Natural killer cell (primary cell): ENCODE measurements around the gene TTC12. TPM values are rescaled to one million over a fixed set of nuclear protein-coding genes. Genes with fewer than 3 reads are reported as not detected.

Source experiments
- ATAC-seq, 3 donors: fragments of 150-1000 bp in 2 of 3; fragments of 200-7000 bp in 1 of 3; cut with Tn5 transposase; 1 replicate in 1 of 3; 2 replicates in 2 of 3; pipeline ENCODE4 v1.10.0; 2021; ENCODE audit warnings: mild to moderate bottlenecking in 2 of 3, moderate library complexity in 2 of 3
- DNase-seq, 2 donors: peaks; one replicate each; pipeline versions ENCODE4 v3.0.0 to v3.0.0-alpha.2; 2013 to 2021; ENCODE audit warnings: mixed read lengths in 1 of 2
- H3K27ac ChIP-seq: one replicate; pipeline ENCODE4 v1.5.1; 2013; ENCODE audit warnings: mild to moderate bottlenecking, low read length
- H3K27me3 ChIP-seq: one replicate; pipeline ENCODE4 v1.6.1; 2013; ENCODE audit warnings: low read length; ENCODE audit not compliant: control insufficient read depth, insufficient read depth
- H3K36me3 ChIP-seq: one replicate; pipeline ENCODE4 v1.6.1; 2013; ENCODE audit warnings: low read length; ENCODE audit not compliant: control insufficient read depth, insufficient read depth
- H3K4me1 ChIP-seq: one replicate; pipeline ENCODE4 v1.6.1; 2013; ENCODE audit warnings: low read length; ENCODE audit not compliant: control insufficient read depth, insufficient read depth
- H3K4me3 ChIP-seq: one replicate; pipeline ENCODE4 v1.5.1; 2013; ENCODE audit warnings: low read length
- H3K9me3 ChIP-seq: one replicate; pipeline ENCODE4 v1.6.1; 2013; ENCODE audit warnings: low read length; ENCODE audit not compliant: control insufficient read depth, insufficient read depth
- H3K27ac Mint-ChIP-seq, 2 donors: one replicate each; pipeline ENCODE4 v1.8.0; 2022; ENCODE audit warnings: mild to moderate bottlenecking in 2 of 2, mixed read lengths in 2 of 2, moderate library complexity in 1 of 2
- H3K27me3 Mint-ChIP-seq, 2 donors: one replicate each; pipeline ENCODE4 v1.8.0; 2022; ENCODE audit warnings: low read depth in 2 of 2, mixed read lengths in 2 of 2
- H3K36me3 Mint-ChIP-seq: one replicate; pipeline ENCODE4 v1.8.0; 2022; ENCODE audit warnings: mixed read lengths
- H3K4me1 Mint-ChIP-seq, 2 donors: one replicate each; pipeline ENCODE4 v1.8.0; 2022; ENCODE audit warnings: mixed read lengths in 2 of 2
- H3K4me3 Mint-ChIP-seq: one replicate; pipeline ENCODE4 v1.8.0; 2022; ENCODE audit warnings: mild to moderate bottlenecking, moderate library complexity, mixed read lengths
- H3K9me3 Mint-ChIP-seq, 2 donors: one replicate each; pipeline ENCODE4 v1.8.0; 2022; ENCODE audit warnings: mixed read lengths in 2 of 2
- WGBS: methylation state at CpG from one replicate; pipeline ENCODE4 v1.1.7; 2013; ENCODE audit warnings: missing lambda C conversion rate; ENCODE audit not compliant: insufficient coverage; 5-methylcytosine and 5-hydroxymethylcytosine counted together
- intact Hi-C: fragments of 100-400 bp; cut with micrococcal nuclease; formaldehyde crosslinking; loops from one replicate; pipeline ENCODE4 v1.14.2; 2022
- total RNA-seq, 4 donors: library from RNA; stranded (reverse); fragments of 120-200 nt in 1 of 4; gene quantifications; one replicate each; pipeline versions ENCODE4 v1.2.3 to v1.2.4, GENCODE V29; 2013 to 2022
- TF ChIP-seq, protein P1 (sequence below): fragments of 200-600 bp; IDR thresholded peaks from one replicate; pipeline ENCODE4 v1.8.0; 2022; ENCODE audit warnings: antibody characterized with exemption

The TTC12 gene
- total RNA-seq, 3 donors from 2014 or later (not counting 1 experiment from before 2014, with no cell fraction given), result 20.8 to 25.4 (median 24.1) TPM

DNA sequence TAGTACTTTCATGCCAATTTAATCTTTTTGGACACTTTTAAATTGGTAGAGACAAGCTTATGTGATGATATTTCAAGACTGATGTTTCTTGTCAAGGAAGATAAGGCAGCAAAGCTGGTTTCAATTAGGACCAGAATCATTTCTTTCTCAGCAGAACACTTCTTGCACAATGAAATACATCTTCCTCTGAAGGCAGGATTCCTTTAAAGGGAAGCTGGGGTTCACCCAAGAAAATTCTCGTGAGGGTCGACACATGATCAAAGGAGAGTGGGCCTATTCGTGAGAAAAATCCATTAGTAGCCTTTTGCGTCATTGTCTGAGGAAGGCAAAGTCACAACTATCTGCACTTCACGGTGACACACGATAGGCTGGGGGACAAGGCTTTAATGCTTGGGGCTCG lies 17.6 kb downstream of the TTC12 start:
- Mint-ChIP-seq H3K4me1 (no peaks in the 10 kb centered on the region), H3K27me3 (no peaks in the 10 kb centered on the region), H3K9me3 (no peaks in the 10 kb centered on the region), H3K4me3 (no peak overlapping the region), H3K36me3 (peaks cover 28% of the 10 kb centered on the region), H3K27ac (no peak overlapping the region)
- 94% methylated on average over 7 of the region's 7 CpGs for WGBS
- TF ChIP-seq, protein P1, sequence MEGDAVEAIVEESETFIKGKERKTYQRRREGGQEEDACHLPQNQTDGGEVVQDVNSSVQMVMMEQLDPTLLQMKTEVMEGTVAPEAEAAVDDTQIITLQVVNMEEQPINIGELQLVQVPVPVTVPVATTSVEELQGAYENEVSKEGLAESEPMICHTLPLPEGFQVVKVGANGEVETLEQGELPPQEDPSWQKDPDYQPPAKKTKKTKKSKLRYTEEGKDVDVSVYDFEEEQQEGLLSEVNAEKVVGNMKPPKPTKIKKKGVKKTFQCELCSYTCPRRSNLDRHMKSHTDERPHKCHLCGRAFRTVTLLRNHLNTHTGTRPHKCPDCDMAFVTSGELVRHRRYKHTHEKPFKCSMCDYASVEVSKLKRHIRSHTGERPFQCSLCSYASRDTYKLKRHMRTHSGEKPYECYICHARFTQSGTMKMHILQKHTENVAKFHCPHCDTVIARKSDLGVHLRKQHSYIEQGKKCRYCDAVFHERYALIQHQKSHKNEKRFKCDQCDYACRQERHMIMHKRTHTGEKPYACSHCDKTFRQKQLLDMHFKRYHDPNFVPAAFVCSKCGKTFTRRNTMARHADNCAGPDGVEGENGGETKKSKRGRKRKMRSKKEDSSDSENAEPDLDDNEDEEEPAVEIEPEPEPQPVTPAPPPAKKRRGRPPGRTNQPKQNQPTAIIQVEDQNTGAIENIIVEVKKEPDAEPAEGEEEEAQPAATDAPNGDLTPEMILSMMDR, result no peak
- intact Hi-C loops, result no loop called here
- Histone ChIP-seq H3K9me3 (no peaks in the 10 kb centered on the region), H3K27me3 (no peaks in the 10 kb centered on the region), H3K4me3 (no peak overlapping the region), H3K4me1 (no peaks in the 10 kb centered on the region), H3K36me3 (peaks cover 53% of the 10 kb centered on the region), H3K27ac (no peak overlapping the region)
- ATAC-seq, result no peak
- no peak for DNase-seq

DNA sequence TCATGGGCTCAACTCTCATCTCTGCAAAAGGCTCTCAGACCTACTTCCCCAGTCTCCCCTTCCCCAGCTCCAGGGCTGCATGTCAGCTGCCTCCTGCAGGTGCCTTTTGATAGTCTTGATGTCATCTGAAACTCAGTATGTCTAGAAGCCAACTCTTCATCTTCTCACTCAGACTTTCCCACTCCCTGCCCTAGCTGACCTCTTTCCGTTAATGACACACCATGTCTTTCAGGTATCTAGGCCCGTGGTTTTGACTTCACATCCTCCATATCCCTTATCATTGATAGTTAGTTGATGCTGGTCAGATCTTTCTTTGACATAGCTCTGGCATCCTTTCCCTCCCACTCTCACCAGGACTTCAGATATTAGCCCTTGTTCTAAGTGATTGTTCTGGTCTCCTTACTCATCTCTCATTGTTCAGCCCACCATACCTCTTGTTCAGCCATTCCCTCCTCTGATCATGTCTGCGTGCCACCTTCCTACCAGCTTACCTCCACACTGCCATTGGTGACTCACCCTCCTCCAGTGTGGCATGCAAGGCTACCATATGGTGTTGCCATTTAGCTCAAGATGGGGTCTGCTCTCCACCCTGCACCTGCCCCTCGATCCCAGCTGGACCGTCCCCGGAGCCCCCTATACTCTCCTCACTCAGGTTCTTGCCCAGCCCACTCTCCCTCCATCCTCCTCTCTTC lies 18.4 kb downstream of the TTC12 start:
- peaks cover 21% of the 10 kb centered on the region for H3K36me3 Mint-ChIP-seq
- Histone ChIP-seq H3K27me3 (no peaks in the 10 kb centered on the region), H3K36me3 (peaks cover 49% of the 10 kb centered on the region), H3K27ac (no peak overlapping the region), H3K4me3 (no peak overlapping the region), H3K9me3 (no peaks in the 10 kb centered on the region), H3K4me1 (no peaks in the 10 kb centered on the region)
- intact Hi-C loops, result no loop called here
- H3K27ac Mint-ChIP-seq, result no peak overlapping the region
- no peaks in the 10 kb centered on the region for H3K27me3 Mint-ChIP-seq
- DNase-seq (no peak), ATAC-seq (no peak)
- H3K4me1 Mint-ChIP-seq, result no peaks in the 10 kb centered on the region
- H3K9me3 Mint-ChIP-seq, result no peaks in the 10 kb centered on the region
- TF ChIP-seq, protein P1, result no peak
- WGBS, result 97% methylated on average over 6 of the region's 6 CpGs
- H3K4me3 Mint-ChIP-seq, result no peak overlapping the region

DNA sequence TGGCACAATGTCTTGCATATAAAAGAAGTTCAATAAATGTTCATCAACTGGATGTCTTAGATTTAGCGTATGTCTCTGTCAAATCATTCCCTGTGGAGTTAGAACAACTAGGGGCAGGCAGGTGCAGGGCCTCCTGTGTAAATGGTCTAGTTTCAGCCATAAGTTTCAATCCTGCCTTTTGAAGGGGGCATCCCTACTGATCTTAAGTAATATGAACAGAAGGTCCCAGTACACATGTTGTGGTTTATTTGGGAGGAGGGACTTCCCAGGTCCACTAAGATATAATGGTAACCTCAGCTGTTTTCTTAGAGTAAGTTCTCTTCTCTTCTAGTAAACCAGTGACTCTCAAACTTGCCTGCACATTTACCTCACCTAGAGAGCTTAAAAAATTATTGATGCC lies 19.8 kb downstream of the TTC12 start:
- H3K36me3 Mint-ChIP-seq, result peaks cover 15% of the 10 kb centered on the region
- H3K27me3 Mint-ChIP-seq, result no peaks in the 10 kb centered on the region
- no peaks in the 10 kb centered on the region for H3K4me1 ChIP-seq
- ATAC-seq (no peak), DNase-seq (no peak)
- H3K9me3 Mint-ChIP-seq, result no peaks in the 10 kb centered on the region
- no peak overlapping the region for H3K4me3 ChIP-seq
- H3K27me3 ChIP-seq, result no peaks in the 10 kb centered on the region
- no peaks in the 10 kb centered on the region for H3K9me3 ChIP-seq
- peaks cover 49% of the 10 kb centered on the region for H3K36me3 ChIP-seq
- no peak overlapping the region for H3K27ac Mint-ChIP-seq
- H3K4me1 Mint-ChIP-seq, result no peaks in the 10 kb centered on the region
- 95% methylated on average over 1 of the region's 1 CpG for WGBS
- intact Hi-C loops, result no loop called here
- no peak overlapping the region for H3K27ac ChIP-seq
- TF ChIP-seq, protein P1, result no peak
- H3K4me3 Mint-ChIP-seq, result no peak overlapping the region

DNA sequence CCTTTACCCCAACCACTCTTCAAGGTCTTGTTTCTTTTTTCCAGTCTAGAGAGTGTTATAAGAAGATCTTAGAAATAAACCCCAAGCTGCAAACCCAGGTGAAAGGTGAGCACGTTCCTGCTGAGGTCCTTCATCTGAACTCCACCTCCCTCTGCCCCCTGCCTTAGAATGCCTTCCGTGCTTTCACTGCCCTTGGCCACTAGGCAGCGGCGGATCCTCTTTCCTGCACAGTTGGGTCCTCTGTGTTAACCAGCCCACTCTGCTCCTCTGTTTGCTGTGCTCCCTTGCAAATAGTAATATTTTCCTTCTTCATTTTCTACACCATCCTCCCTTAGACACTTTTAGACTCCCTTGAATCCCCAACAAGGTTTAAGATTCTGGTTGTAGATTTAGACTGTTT lies 24.3 kb downstream of the TTC12 start:
- H3K9me3 ChIP-seq, result no peaks in the 10 kb centered on the region
- intact Hi-C loops, result no loop called here
- no peaks in the 10 kb centered on the region for H3K4me1 ChIP-seq
- H3K27ac ChIP-seq, result no peak overlapping the region
- H3K36me3 Mint-ChIP-seq, result peaks cover 22% of the 10 kb centered on the region
- no peaks in the 10 kb centered on the region for H3K4me1 Mint-ChIP-seq
- no peak overlapping the region for H3K4me3 Mint-ChIP-seq
- no peaks in the 10 kb centered on the region for H3K27me3 ChIP-seq
- no peak for DNase-seq
- H3K27me3 Mint-ChIP-seq, result no peaks in the 10 kb centered on the region
- H3K36me3 ChIP-seq, result peaks cover 52% of the 10 kb centered on the region
- H3K27ac Mint-ChIP-seq, result no peak overlapping the region
- ATAC-seq, result no peak
- 93% methylated on average over 4 of the region's 4 CpGs for WGBS
- H3K4me3 ChIP-seq, result no peak overlapping the region
- TF ChIP-seq, protein P1, result no peak
- H3K9me3 Mint-ChIP-seq, result no peaks in the 10 kb centered on the region
